Measurements from ENCODE around the gene RCE1. TPM values are rescaled to one million over a fixed set of nuclear protein-coding genes. Genes with fewer than 3 reads are reported as not detected.

Gene RCE1
- total RNA-seq, 2 experiments from 2014 or later = 22.5 to 24.4 TPM

DNA sequence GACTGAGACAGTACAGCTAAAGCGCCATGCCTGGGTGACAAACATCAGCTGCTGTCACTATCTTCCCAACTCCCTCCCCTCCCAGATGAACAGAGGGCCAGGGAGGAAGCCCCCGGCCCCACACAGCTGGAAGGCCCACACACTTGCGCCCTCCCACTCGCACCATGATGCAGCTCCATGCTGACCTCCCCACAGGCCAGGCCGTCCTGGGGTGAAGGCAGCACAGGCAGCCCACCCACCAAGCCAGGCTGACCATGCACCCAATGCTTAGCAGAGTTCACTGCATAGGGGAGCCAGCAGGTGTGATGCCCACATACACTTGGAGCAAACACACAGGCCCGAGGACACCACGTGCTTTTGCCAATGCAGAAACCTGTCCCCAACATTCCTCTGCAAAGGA is 35.8 kb downstream of the RCE1 start:
- no peak for DNase-seq
- H3K4me1 Mint-ChIP-seq (ENCODE audit: low read depth) = peaks cover 16% of the 10 kb centered on the region
- H3K36me3 Mint-ChIP-seq = no peaks in the 10 kb centered on the region
- no peak overlapping the region for H3K27ac Mint-ChIP-seq
- POLR2A ChIA-PET = no interaction called here
- intact Hi-C loops (cut with micrococcal nuclease) = no loop called here
- no peak overlapping the region for H3K4me3 Mint-ChIP-seq
- CTCF ChIA-PET = interaction anchor here (6.0 kb wide), 1 partner anchor 184 kb away, joined by 29 read pairs; no protein-coding TSS in a partner anchor
- no peaks in the 10 kb centered on the region for H3K27me3 Mint-ChIP-seq
- H3K9me3 Mint-ChIP-seq = no peaks in the 10 kb centered on the region

DNA sequence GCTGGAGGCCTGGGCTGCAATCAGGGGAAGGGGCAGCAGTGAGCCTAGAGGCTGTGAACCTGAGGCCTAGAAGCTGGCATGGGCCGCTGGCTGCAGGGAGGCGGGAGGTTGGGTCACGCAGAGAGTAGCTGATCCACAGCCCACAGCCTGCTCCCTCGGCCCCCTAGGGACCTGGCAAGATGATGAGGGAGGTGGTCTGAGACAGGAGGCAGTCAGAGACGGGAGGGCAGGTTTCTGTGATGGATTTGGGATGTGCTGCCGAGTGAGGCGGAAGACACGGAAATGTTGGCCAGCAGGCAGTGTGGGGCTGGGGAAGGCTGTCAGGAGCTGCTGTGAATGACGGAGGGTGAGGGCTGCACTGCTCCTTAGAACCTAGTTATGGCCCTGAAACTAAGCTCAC is 36.3 kb downstream of the RCE1 start:
- Mint-ChIP-seq H3K36me3 (no peaks in the 10 kb centered on the region), H3K27me3 (no peaks in the 10 kb centered on the region), H3K27ac (no peak overlapping the region), H3K4me1 (ENCODE audit: low read depth) (peaks cover 15% of the 10 kb centered on the region), H3K9me3 (no peaks in the 10 kb centered on the region), H3K4me3 (no peak overlapping the region)
- ChIA-PET POLR2A (no interaction called here), CTCF (interaction anchor here (6.0 kb wide), 1 partner anchor 184 kb away, joined by 29 read pairs; no protein-coding TSS in a partner anchor)
- DNase-seq = no peak
- intact Hi-C loops (cut with micrococcal nuclease) = no loop called here

DNA sequence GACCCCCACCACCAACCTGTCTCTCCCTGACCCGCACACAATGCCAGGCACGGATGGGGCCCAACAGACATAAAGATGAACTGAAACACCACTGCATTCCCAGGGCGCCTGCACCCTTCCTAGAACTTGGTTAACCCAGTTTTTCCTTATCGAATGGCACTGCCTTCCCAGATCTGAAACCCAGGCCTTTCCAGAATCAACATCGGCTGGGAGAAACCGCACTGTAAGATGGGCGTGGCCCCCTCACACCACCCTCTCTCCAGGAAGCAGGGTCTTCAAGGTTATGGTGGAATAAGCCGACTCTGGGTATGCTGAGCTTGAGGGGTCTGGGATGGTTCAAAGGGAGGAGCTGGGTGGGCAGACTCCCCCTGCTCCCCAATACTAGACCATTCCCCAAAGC is 36.8 kb downstream of the RCE1 start:
- intact Hi-C loops (cut with micrococcal nuclease) = no loop called here
- Mint-ChIP-seq H3K27me3 (no peaks in the 10 kb centered on the region), H3K4me3 (no peak overlapping the region), H3K9me3 (no peaks in the 10 kb centered on the region), H3K27ac (no peak overlapping the region), H3K4me1 (ENCODE audit: low read depth) (peaks cover 15% of the 10 kb centered on the region), H3K36me3 (no peaks in the 10 kb centered on the region)
- no peak for DNase-seq
- POLR2A ChIA-PET = no interaction called here
- CTCF ChIA-PET = interaction anchor here (0.5 to 6.0 kb wide), 3 partner anchors 46 to 185 kb away, joined by 3 to 29 read pairs (median 4); no protein-coding TSS in a partner anchor

DNA sequence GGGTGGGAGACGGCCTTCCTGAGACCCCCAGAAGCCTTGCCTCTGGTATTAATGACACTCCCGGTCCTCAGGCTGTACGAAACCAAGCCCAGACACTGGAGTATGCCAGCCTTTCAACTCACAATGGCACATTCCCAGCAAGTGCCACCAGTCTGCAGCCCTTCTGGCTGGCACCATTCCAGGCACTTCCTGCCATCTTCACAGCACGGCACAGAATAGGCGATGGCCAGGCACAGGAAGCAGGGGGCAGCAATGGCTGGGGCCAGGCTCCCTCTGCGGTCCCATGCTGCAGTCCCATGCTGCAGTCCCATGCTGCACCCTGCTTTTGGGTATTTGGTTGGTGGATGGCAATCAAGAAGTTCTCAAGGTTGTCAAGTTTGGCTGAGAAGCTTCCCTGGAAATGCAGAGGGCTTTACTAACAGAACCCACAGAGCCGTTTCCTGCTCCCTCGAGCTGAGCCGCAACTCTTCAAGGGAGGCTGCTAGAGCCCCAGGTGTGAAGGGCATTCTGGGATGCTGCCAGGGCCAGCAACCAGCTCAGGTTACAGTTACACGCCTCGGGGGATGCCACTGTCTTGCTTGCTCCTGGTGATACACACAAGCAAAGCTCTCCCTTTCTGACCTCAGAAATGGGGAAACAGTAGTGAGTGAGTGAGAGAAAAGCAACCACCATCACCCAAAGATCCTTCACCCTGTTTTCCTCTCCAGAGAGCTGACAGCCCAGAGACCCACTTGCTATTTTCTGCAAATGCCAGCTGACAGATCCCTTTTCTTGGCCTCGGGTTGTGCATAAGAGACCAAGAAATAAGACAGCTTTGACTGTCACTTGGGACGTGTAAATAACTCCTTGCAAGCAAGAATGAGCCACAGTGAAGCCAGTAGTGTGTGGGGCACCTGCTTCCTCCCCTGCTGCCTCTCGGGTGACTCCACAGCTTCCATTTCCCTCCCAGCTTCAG is 37.5 kb downstream of the RCE1 start:
- H3K4me1 Mint-ChIP-seq (ENCODE audit: low read depth) = peaks cover 15% of the 10 kb centered on the region
- intact Hi-C loops (cut with micrococcal nuclease) = no loop called here
- no peaks in the 10 kb centered on the region for H3K9me3 Mint-ChIP-seq
- ChIA-PET POLR2A (interaction anchor here (0.6 kb wide), 1 partner anchor 201 kb away, joined by 4 read pairs; no protein-coding TSS in a partner anchor), CTCF (interaction anchor here (0.5 to 6.0 kb wide), 5 partner anchors 18 to 185 kb away, joined by 3 to 29 read pairs (median 4); no protein-coding TSS in a partner anchor)
- H3K36me3 Mint-ChIP-seq = no peaks in the 10 kb centered on the region
- no peak for DNase-seq
- no peak overlapping the region for H3K27ac Mint-ChIP-seq
- H3K27me3 Mint-ChIP-seq = no peaks in the 10 kb centered on the region
- H3K4me3 Mint-ChIP-seq = no peak overlapping the region

DNA sequence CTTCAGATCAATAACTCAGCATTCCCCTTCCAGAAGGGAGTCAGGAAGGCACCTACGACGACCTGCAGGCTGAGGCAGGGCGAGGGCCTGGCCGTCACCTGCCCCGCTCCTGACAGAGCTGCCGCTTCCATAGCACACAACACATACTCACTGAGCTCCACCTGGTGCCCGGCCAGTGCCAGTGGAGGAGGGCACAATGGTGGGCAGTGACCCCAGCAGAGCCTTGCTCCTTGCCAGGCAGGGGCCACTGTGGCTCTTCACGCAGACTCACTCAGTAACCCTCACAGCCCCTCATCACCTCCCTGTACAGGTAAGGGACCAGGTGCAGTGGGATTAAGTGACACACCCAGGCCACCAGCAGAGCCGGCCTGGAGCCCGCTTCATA is 38.2 kb downstream of the RCE1 start:
- POLR2A ChIA-PET = interaction anchor here (0.6 kb wide), 1 partner anchor 201 kb away, joined by 4 read pairs; no protein-coding TSS in a partner anchor
- no peaks in the 10 kb centered on the region for H3K36me3 Mint-ChIP-seq
- H3K4me1 Mint-ChIP-seq (ENCODE audit: low read depth) = peaks cover 15% of the 10 kb centered on the region
- no peak overlapping the region for H3K27ac Mint-ChIP-seq
- no peaks in the 10 kb centered on the region for H3K27me3 Mint-ChIP-seq
- H3K4me3 Mint-ChIP-seq = no peak overlapping the region
- CTCF ChIA-PET = interaction anchor here (0.7 to 6.0 kb wide), 6 partner anchors 17 to 215 kb away, joined by 3 to 29 read pairs (median 4); no protein-coding TSS in a partner anchor
- intact Hi-C loops (cut with micrococcal nuclease) = no loop called here
- H3K9me3 Mint-ChIP-seq = no peaks in the 10 kb centered on the region
- DNase-seq = no peak

DNA sequence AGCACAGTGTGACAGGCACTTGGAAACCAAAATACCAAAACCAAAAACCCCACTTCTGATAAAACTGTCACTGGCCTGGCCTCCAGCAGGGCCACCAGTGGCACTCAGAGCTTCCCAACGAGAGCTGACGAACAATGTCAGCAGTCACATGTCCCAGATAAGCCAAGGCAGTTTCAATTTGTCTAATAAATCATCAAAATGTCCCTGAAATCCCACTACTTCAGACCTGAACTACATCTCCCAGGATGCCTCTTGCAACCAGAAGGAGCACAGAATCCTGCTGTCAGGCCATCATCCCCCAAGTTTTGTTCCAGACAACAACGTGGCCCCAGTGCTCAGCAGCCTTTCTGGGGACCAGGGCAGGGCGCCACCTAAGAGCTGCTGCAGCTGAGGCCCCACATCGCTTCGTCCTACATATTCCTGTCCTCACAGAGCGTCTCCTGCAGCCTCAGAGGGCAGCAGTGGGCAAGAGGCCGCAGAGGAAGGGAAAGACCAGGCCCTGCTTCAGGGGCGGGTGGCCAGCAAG is 38.7 kb downstream of the RCE1 start:
- intact Hi-C loops (cut with micrococcal nuclease) = no loop called here
- peaks cover 15% of the 10 kb centered on the region for H3K4me1 Mint-ChIP-seq (ENCODE audit: low read depth)
- no peaks in the 10 kb centered on the region for H3K27me3 Mint-ChIP-seq
- POLR2A ChIA-PET = no interaction called here
- DNase-seq = no peak
- no peaks in the 10 kb centered on the region for H3K36me3 Mint-ChIP-seq
- CTCF ChIA-PET = interaction anchor here (0.7 to 6.0 kb wide), 4 partner anchors 17 to 216 kb away, joined by 3 to 29 read pairs (median 4); no protein-coding TSS in a partner anchor
- H3K27ac Mint-ChIP-seq = no peak overlapping the region
- no peak overlapping the region for H3K4me3 Mint-ChIP-seq
- no peaks in the 10 kb centered on the region for H3K9me3 Mint-ChIP-seq

DNA sequence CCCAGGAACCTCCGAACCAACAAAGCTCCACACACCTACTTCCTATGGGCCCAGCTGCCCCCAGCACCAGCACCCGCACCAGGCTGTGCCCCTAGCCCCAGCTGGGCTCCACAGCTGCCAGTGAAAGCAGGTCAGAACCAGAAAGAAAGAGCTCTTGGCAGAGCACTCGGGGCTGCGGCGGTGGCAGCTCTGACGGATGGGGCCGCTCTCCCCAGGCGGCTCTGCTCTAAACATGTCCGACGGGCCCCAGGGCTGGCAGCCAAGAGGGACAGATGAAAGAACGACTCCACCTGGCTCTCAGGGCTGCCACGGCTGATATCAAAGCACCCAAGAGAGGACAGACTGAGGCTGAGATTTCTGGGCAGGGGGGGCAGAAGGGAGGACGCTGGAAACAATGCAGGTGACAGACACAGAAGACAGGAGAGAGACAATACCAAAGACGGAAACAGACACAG is 39.3 kb downstream of the RCE1 start:
- POLR2A ChIA-PET = no interaction called here
- intact Hi-C loops (cut with micrococcal nuclease) = loop anchor here (1.0 kb wide), 2 partner anchors 48 to 188 kb away; no protein-coding TSS in a partner anchor
- Mint-ChIP-seq H3K4me1 (ENCODE audit: low read depth) (peaks cover 15% of the 10 kb centered on the region), H3K4me3 (no peak overlapping the region), H3K27me3 (no peaks in the 10 kb centered on the region), H3K9me3 (no peaks in the 10 kb centered on the region), H3K27ac (no peak overlapping the region), H3K36me3 (no peaks in the 10 kb centered on the region)
- no peak for DNase-seq
- CTCF ChIA-PET = interaction anchor here (0.7 to 6.0 kb wide), 9 partner anchors 8 to 197 kb away, joined by 3 to 29 read pairs (median 3); no protein-coding TSS in a partner anchor

DNA sequence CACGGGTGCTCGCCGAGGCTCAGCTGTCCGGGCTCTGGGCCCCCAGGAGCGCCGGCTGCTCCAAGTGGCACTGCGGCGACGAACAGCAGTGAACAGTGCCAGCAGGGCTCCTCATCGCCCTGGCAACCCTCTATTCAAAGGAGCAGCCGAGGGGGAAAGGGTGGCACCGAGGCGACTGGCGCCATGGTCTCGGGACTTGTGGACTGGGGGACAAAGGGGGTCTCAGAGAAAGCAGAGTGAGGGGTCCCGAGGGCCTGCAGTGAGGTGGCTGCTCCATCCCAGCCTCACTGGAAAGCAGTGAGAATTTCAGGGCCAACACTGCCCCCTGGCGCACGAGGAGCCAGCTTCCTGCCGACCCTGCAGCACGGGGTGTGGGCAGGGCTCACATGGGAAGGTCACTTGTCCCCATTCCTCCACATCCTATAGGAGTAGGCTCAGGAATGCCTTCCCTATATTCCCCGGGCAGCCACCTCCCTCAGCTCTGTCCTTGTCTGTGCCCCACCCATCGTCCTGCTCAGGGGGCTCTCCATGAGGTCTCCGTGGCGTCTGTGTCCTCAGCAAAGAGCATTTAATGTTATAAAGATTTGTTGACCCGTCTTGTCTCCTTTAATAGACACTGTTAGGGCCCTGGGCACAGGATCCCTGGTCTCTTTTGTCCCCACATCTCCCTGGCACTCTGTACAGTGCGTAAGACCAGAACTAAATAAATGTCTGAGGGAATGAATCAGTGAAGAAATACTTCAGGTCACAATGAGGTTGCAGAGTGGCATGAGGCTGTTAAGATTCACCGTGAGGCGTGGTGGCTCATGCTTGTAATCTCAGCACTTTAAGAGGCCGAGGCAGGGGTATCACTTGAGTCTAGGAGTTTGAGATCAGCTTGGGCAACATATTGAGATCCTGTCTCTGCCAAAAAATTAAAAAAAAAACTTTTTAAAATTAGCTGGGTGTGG is 40.0 kb downstream of the RCE1 start:
- Mint-ChIP-seq H3K4me3 (no peak overlapping the region), H3K27ac (no peak overlapping the region), H3K9me3 (no peaks in the 10 kb centered on the region), H3K27me3 (no peaks in the 10 kb centered on the region), H3K36me3 (no peaks in the 10 kb centered on the region), H3K4me1 (ENCODE audit: low read depth) (peaks cover 15% of the 10 kb centered on the region)
- intact Hi-C loops (cut with micrococcal nuclease) = loop anchor here (1.0 kb wide), 2 partner anchors 49 to 189 kb away; no protein-coding TSS in a partner anchor
- peak; percentile 78 for DNase-seq
- ChIA-PET CTCF (interaction anchor here (0.7 to 6.0 kb wide), 17 partner anchors 8 to 210 kb away, joined by 3 to 29 read pairs (median 3); no protein-coding TSS in a partner anchor), POLR2A (no interaction called here)

DNA sequence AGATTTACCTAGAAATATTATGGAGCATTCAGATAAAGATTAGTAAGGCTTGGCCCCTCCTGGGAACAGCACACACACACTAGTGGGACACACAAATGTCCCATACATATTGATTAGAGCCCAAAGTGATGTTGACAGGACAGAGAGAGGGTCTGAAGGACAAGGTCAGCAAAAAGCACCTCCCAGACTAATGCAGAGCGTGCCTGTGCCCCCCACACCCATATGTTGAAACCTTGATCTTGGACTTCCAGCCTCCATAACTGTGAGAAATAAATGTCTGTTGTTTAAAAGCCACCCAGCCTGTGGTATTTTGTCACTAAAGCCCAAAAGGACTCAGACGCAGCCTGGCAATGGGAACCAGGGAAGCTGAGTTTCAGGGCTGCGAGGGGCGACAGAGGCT is 41.2 kb downstream of the RCE1 start:
- POLR2A ChIA-PET = interaction anchor here (0.6 kb wide), 1 partner anchor 209 kb away, joined by 3 read pairs; no protein-coding TSS in a partner anchor
- Mint-ChIP-seq H3K4me3 (no peak overlapping the region), H3K4me1 (ENCODE audit: low read depth) (peaks cover 15% of the 10 kb centered on the region)

DNA sequence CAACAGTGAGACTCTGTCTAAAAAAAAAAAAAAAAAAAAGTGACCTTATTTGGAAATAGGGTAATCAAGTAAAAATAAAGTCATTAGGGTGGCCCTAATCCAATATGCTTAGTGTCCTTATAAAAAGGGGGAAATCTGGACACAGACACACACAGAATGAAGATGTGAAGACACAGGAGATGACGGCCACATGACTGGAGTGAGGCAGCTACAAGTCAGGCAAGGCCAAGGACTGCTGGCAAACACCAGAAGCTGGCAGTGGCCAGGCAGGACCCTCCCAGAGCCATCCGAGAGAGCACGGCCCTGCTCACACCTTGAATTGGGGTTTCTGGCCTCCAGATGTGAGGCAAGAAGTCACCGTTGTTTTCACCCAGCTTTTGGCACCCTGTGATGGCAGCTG is 42.2 kb downstream of the RCE1 start:
- no peak for DNase-seq
- Mint-ChIP-seq H3K4me3 (no peak overlapping the region), H3K9me3 (no peaks in the 10 kb centered on the region), H3K27ac (no peak overlapping the region), H3K27me3 (no peaks in the 10 kb centered on the region), H3K36me3 (no peaks in the 10 kb centered on the region), H3K4me1 (ENCODE audit: low read depth) (peaks cover 9% of the 10 kb centered on the region)
- ChIA-PET CTCF (no interaction called here), POLR2A (no interaction called here)
- intact Hi-C loops (cut with micrococcal nuclease) = no loop called here

More for the DNA sequence above, 41.2 kb downstream of the RCE1 start:
- CTCF ChIA-PET = interaction anchor here (1.0 to 1.6 kb wide), 3 partner anchors 8 to 211 kb away, joined by 3 to 9 read pairs (median 3); no protein-coding TSS in a partner anchor
- DNase-seq = no peak
- intact Hi-C loops (cut with micrococcal nuclease) = no loop called here
- Mint-ChIP-seq H3K9me3 (no peaks in the 10 kb centered on the region), H3K36me3 (no peaks in the 10 kb centered on the region), H3K27ac (no peak overlapping the region), H3K27me3 (no peaks in the 10 kb centered on the region)

DNA sequence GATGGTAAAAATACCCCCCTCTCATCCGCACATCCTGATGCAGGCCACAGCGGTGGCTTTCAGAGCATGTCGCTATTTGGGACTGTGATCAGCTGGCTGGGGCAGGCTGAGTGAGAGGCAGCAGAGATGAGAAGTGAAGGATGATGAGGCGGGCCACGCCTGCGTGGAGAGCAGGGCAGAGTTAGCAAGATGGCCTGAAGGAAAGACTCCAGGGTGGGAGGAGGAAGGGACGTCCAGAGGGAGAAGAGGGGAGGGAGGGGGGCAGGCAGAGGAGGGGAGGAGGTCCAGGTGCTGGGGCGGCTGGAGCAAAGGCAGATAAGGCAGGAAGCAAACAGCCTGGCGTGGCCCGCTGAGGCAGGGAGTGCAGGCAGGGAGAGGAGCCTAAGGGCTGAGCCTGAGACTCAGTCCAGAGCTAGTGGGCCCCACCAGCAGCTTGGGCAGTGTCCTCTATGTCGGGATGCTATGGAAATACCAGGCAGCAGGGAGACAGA is 42.8 kb downstream of the RCE1 start:
- POLR2A ChIA-PET = no interaction called here
- Mint-ChIP-seq H3K27me3 (no peaks in the 10 kb centered on the region), H3K36me3 (no peaks in the 10 kb centered on the region), H3K4me1 (ENCODE audit: low read depth) (peaks cover 4% of the 10 kb centered on the region), H3K27ac (no peak overlapping the region), H3K4me3 (no peak overlapping the region), H3K9me3 (no peaks in the 10 kb centered on the region)
- CTCF ChIA-PET = no interaction called here
- no peak for DNase-seq
- intact Hi-C loops (cut with micrococcal nuclease) = no loop called here

All from activated CD4-positive, alpha-beta memory T cell treated with anti-CD3 and anti-CD28 coated beads for 36 hours (primary cell).